ENCODE data around the gene GNMT.
A peak's percentile ranks its signal among the peaks of the same experiment; 100 is the strongest.
"Not testable (repeated sequence)": the region's sequence is repeated elsewhere in the genome, so short reads cannot be mapped to it uniquely, and the experiment has no call there.

GNMT gene

DNA sequence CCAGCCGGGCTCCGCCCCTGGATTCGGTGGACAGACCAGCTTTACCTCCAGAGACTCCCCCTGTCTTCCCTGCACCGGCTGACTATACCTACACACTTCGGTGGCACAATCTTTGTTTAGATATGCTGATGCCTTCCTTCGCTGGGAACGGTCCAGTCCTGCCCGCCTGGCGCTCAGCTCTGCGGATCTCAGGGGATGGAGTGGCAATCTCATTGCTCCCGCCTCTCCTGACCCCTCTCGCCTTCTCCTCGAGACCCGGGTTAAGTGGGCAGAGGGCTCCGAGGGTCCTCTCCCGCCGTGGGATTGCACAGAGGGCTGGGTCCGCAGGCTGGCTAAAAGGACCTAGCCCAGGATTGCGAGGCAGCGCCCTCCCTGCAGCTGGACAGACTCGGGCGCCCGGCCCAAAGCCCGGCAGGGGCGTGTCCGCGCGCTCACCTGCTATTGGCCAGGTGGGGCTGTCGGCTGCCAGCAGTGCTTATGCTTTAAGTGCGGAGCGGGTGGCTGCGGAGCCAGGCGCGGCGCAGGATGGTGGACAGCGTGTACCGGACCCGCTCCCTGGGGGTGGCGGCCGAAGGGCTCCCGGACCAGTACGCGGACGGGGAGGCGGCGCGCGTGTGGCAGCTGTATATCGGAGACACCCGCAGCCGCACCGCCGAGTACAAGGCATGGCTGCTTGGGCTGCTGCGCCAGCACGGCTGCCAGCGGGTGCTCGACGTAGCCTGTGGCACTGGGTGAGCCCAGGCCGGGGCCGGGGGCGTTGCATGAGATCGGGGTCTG is at the start of gene GNMT:
Gene GNMT (plus strand): TSS at position 512 of the 777 bp plus-strand sequence. CDS start 14 bp downstream, at position 526.
- peak in 1 of 2 experiments; percentile 24 for DNase-seq

DNA sequence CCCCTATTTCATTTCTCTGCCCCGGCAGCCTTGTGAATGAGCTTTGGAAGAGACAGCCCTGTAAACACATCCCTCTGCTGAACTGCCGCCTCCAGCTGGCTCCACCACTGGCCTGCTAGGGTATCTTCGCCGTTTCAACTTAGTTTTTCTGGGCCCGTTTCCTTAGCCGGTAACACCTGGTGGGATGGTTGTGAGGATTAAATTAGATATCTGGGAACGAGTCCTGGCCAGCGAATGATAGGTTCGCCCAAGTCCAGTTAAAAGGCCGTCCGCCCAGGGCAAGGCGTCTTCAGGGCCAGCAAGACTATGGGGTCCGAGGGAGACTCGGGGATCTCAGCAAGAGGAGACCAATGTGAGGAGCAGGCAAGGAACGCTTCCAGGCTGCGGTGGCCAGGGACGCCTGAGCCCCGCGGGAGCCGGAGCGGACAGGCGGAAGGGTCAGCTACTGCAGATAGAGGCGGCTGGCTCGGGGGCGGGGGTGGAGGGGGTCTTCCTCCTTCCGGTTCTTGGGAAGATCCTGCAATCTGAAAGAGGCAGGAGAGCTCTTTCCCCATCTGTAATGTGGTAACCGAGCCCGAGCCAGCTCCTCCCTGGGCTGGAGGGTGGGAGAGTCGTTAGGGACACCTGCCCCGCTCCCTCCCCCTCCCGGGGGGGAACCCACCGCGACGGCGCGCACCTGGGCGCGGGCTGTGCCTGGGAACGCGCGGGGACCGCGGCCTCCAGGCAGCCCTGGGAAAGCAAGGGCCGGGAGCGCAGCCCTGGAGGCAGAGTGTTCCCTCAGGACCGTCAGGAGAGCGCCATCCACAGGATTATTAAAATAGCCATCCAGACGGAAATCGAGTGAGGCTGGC is 49.2 kb upstream of the GNMT start:
- no peak for DNase-seq

DNA sequence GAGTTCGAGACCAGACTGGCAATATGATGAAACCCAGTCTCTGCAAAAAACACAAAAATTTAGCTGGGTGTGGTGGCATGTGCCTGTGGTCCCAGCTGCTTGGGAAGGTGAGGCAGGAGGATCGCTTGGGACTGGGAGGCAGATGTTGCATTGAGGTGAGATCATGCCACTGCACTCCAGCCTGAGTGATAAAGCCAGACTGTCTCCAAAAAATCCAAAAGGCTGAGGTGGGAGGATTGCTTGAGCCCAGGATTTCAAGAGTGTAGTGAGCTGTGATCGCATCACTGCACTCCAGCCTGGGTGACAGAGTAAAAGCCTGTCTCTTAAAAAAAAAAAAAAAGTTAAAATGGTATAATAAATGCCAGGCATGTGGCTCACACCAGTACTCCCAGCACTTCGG is 46.0 kb upstream of the GNMT start:
- DNase-seq: no peak

DNA sequence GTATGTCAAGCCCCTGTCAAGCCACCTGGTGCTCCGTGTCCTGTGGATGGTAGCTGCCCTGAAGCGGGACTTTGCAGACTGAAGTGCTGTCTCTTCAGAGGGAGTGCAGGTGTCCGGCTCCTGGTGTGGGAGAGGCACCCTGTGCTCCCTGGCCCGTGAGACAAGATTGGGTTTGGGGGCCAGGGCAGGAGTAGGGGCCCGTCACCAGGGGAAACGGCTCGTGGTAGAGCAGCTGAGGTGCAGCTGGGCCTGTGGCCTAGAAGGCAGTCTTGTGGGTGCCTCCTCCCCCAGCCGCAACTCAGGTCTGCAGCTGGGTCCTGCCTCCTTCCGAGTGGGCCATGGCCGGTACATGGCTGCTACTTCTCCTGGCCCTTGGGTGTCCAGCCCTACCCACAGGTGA is 44.8 kb upstream of the GNMT start, which contains the start of gene PTCRA:
Gene PTCRA (plus strand): TSS at position 322 of the 400 bp plus-strand sequence. CDS start 17 bp downstream, at position 339.
- DNase-seq: no peak

DNA sequence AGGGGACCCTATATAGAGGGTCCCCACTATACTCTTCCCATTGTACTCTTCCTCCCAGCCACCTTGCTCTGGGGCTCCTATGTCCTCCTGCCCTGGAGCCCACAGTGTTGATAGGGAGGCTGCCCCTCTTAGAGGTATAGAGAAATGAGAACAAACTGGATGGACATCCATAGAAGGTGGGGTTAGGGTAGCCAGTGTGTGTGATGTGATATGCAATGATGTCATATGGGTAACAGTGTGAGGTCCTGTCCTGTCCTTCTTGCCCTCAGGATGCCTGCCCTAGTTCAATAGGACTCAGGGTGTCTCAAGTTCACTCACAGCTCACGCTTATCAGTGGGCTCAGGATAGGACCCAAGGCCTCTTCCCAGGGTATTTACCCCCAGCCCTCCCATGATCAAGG is 44.3 kb upstream of the GNMT start:
- no peak for DNase-seq

DNA sequence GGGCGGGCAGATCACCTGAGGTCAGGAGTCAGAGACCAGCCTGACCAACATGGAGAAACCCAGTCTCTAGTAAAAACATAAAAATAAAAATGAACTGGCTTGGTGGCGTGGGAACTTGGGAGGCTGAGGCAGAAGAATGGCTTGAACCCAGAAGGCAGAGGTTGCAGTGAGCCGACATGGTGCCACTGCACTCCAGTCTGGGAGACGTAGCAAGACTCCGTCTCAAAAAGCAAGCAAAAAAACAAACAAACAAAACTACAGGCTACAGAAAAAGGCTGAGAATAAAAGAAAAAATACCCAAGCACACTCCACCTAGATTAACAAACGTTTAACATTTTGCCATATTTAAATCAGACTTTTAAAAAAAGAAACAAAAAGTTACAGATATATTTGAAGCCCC is 38.8 kb upstream of the GNMT start:
- no peak for DNase-seq

DNA sequence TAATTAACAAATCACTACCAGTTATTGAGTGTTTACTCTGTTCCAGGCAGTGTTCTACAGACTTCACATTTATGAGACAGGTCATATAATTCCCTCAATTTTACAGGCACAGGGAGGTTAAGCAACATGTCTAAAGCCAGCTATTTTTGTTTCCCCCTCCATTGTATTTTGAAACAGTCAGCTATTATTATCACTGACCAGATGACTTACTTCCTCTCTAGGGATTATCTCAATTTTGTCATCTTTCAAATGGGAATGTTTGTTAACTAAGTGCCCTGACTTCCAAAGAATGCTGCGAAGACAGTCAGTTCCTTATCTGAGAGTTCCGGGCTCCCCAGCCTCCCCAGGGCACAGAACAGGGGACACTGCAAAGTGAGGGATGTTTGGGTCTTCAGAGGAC is 36.9 kb upstream of the GNMT start:
- DNase-seq: no peak

DNA sequence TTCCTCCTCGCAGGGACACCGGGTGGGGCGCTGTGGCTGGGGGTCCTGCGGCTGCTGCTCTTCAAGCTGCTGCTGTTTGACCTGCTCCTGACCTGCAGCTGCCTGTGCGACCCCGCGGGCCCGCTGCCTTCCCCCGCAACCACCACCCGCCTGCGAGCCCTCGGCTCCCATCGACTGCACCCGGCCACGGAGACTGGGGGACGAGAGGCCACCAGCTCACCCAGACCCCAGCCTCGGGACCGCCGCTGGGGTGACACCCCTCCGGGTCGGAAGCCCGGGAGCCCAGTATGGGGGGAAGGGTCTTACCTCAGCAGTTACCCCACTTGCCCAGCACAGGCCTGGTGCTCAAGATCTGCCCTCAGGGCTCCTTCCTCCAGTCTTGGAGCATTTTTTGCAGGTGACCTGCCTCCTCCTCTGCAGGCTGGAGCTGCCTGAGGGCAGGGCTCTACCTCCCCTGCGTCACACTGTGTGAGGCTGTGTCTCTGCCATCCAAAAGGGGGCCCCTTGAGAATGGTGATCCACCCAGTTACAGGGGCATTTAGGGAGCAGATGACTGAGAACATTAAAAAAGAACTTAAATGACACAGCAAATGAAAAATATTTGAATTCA is 35.2 kb upstream of the GNMT start:
- no peak for DNase-seq

DNA sequence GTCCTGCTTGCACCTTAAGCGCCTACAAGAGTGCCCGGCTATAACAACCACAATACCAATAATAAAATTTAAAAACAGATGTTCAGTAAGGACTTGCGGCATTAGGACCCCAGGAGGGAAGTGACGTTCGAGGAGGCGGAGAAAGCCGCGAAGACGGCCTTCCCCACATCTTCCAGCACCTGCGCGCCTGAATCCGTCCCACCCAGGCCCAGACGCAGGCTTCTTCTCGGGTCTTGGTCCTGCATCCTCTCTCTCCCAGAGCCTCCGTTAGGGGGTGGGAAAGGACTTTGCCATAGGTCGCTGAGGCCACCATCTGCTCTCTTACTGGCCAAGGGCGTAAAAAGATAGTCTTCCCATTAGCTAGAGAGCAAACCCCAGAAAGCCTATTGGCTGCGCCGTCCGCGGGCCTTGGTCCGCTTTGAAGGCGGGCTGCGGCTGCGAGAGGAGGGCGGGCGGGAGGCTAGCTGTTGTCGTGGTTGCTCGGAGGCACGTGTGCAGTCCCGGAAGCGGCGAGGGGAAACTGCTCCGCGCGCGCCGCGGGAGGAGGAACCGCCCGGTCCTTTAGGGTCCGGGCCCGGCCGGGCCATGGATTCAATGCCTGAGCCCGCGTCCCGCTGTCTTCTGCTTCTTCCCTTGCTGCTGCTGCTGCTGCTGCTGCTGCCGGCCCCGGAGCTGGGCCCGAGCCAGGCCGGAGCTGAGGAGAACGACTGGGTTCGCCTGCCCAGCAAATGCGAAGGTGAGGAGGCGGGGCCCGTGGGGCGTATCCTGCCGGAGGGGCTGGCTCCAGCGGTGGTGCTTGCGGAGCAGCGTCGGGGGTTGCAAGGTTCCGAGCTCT is 31.4 kb upstream of the GNMT start, which contains the start of gene CNPY3:
Gene CNPY3 (plus strand): TSS at position 495 of the 835 bp plus-strand sequence. CDS start 91 bp downstream, at position 586.
- peak; percentile 80 to 92 for DNase-seq

DNA sequence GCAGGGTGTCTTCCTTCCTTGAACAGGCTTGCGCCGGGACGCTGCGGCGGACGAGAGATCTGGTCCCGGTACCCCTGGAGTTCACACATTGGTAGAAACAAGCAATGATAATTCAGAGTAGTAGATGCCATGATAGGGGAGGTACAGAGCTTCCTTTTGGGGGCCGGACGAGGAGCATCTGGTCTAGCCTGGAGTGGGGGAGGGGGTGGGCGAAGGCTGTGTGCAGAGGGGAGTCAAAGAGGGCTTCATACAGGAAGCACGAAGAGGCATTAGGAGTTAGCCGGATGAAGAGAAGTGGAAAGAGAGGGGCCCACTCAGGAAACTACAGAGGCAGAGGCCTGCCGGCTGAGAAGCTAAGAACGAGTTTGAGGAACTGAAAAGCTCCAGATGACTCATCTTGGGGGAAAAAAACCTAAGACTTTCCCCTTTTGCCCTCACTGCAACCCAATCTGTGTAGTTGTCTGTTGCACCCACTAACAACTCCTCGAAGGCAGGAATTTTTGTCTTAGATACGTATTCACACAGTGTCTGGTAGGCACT is 30.7 kb upstream of the GNMT start:
- DNase-seq: no peak

DNA sequence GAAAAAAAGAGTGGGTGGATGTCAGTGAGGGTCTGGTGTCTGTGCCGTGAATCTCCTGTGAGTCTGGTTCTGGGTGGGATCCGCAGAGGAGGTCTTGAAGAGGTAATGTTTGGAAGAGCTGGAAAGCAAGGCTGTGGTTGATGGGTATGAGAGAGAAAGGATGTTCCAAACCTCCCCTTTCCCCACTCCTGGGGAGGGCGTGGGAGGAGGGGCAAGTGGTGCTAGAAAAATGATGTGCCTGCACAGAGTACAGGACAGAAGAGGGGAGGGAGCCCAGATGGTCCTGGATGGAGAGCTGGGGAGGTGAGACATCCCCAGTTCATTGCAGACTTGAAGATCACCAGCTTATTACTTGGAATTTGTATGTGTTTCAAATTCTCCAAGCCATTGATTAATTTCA is 28.1 kb upstream of the GNMT start:
- DNase-seq: no peak

DNA sequence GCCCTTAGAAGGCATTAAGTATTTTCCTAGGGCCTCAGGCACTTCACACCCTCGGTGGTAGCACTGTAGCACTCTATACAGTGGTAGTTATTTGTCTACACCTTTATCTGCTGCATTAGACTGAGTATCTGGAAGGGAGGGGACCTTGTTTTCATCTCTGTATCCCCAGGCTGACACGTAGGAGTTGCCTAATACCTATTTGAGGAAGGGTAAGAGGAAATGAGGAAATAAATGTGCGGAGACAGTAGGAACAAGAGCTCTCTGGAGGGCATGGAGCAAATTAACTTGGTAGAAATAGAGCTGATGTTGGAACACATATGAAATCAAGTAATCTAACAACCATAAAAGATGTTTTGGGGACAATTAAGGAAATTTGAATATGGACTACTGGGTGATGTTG is 27.3 kb upstream of the GNMT start:
- DNase-seq: no peak

DNA sequence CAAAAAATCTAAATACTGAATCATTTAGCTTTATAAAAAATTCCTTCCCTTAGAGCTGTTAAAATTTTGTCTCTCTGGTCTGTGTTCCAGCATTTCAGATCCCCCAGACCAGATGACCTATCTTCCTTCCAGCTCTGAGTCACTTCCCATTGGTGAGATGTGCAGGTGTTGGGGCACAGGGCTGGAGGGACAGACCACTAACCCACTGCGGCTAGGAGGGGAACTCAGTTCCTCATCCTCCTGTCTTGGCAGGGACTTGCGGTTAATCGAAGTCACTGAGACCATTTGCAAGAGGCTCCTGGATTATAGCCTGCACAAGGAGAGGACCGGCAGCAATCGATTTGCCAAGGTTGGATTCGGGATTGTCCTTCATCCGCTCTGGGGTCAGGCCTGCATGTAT is 25.2 kb upstream of the GNMT start:
- DNase-seq: no peak

DNA sequence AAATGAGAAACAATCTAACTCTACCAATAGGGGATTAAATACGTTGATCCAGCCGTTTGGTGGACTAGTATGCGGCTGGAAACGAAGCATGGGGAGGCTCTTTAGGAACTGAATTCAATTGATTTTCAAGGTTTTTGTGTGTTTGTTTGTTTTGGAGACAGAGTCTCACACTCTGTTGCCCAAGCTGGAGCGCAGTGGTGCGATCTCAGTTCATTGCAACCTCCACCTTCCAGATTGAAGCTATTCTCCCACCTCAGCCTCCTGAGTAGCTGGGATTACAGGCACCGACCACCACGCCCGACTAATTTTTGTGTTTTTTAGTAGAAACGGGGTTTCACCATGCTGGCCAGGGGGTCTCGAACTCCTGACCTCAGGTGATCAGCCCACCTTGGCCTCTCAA is 24.2 kb upstream of the GNMT start:
- DNase-seq: no peak

DNA sequence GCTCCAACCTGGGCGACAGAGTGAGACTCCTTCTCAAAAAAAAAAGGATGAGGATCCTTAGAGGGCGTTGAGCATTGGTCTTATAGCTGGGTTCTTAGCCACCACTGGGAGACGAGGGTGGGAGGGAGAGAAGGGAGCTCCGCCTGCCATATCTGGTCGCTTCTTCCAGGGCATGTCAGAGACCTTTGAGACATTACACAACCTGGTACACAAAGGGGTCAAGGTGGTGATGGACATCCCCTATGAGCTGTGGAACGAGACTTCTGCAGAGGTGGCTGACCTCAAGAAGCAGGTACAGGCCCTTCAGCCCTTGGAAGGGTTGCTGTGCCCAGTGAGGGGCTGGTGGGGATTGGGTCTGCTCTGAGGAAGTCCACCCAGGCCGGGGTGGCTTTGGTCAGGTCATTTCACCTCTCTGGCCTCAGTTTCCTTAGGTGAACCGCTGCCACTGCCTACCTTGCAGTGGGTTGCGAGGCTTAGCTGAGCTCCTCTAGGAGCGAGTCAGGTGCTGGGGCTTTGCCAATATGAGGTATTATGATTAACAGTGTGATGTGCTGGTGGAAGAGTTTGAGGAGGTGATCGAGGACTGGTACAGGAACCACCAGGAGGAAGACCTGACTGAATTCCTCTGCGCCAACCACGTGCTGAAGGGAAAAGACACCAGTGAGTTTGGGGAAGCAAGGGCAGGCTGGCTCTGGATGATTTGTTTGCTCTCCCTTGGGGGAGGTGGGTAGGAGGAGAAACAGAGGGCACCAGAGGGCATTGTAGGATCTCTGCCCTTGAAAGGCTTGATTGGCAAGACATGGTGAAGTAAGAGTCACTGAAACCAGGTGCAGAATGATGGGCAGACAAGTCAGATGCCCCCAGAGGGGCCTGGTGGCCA is 22.8 kb upstream of the GNMT start:
- DNase-seq: no peak

DNA sequence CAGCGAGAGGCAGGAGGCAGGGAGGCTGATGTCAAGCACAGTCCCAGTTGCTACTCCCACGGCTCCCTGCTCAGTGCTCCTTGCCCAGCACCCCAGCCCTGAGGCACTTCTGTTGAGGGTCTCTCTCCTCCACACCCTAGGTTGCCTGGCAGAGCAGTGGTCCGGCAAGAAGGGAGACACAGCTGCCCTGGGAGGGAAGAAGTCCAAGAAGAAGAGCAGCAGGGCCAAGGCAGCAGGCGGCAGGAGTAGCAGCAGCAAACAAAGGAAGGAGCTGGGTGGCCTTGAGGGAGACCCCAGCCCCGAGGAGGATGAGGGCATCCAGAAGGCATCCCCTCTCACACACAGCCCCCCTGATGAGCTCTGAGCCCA is 22.1 kb upstream of the GNMT start:
- no peak for DNase-seq

DNA sequence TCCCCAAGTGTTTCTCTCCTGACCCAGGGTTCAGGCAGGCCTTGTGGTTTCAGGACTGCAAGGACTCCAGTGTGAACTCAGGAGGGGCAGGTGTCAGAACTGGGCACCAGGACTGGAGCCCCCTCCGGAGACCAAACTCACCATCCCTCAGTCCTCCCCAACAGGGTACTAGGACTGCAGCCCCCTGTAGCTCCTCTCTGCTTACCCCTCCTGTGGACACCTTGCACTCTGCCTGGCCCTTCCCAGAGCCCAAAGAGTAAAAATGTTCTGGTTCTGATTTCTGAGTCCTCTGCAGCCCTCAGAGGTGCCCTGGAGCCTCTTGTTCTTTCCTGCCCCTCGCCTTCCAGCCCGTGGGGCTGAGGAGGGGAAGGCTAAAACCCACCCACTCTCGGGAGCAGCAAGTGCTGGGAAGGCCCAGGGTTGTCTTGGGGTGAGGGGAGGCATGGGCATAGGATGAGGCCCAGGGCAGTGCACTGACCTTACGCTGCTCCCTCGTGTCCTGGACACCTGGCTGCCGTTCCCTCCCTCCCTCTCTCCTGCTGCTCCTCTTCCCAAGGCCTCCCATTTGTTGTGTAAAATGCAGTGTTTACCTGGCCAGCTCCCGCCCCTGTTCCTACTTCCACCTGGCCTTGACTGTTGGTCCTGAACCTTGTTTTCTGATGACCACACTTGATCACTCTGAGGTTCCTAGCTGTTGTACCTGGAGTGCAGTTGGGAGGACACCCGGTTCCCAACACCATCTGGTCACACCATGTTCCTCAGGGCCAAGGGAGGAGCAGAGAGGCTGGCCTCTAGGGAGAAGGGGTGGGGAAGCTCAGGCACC is 21.4 kb upstream of the GNMT start:
- DNase-seq: no peak

DNA sequence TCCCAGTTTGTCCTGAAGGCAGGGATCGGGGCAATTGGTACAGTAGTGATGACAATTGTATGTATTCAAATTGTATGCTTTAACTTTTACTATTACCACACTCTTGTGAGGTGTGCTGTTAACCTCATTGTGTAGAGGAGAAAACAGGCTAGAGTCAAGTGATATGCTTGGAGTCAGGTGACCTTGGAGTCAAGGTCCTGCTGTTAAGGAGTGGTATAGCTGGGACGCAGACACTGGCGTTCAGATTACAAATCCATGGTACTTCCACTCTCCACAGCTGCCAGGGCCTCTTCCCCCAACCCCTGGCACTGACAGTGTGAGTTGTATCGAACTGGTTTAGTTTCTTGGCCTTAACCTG is 20.8 kb upstream of the GNMT start:
- no peak for DNase-seq

DNA sequence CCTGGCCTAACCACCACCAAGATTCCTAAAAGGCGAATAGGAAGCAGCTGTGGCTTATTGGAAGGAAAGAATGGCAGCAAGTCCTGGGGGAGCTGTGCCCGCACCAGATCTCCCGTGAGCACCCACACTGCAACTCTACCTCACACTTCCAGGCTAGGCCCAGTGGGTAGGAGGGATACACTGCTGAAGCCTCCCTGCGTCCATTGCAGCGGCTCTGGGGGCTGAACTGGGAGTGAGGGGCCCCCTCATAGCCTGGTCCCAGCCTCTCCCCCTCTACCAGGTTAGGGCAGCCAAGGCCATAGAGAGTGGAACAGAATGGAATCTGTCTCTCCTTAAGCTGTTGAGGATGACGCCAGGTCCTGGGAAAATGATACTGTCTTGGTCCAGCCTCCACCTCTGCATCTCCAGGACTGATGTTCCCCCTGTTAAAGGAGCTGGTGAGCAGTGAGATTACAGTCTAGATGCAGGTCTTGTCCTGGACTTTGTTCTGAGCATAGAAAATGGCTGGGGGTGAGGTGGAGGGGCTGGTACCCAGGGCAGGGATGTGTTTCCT is 20.0 kb upstream of the GNMT start:
- no peak for DNase-seq

DNA sequence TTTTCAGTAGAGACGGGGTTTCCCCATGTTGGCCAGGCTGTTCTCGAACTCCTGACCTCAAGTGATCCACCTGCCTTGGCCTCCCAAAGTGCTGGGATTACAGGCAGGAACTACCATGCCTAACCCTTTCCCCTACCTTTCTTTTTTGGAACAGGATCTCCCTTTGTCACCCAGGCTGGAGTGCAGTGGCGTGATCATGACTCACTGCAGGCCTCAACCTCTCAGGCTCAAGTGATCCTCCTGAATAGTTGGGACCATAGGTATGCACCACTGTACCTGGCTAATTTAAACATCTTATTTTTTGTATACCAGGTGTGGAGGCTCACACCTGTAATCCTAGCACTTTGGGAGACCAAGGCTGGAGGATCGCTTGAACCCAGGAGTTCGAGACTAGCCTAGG is 19.2 kb upstream of the GNMT start:
- not testable (repeated sequence) for DNase-seq
